A549 (cell line): ENCODE results near the gene MRAS.

Experiments
- CBX8 ChIP-seq: fragments of 200-600 bp; sonication (generic); IDR thresholded peaks from 2 replicates; pipeline ENCODE4 v1.6.1; 2016
- CTCF ChIP-seq: fragments of >200 bp; sonication (Bioruptor Twin); formaldehyde crosslinking; IDR thresholded peaks from 3 replicates; pipeline ENCODE4 v1.5.1; 2016
- EP300 ChIP-seq, 2 experiments: fragments of >200 bp; sonication (Bioruptor Twin); formaldehyde crosslinking; IDR thresholded peaks; 2 replicates in 1 of 2; 3 replicates in 1 of 2; pipeline ENCODE4 v1.6.1; 2016 to 2017
- POLR2AphosphoS2 ChIP-seq: conservative IDR thresholded peaks from 2 replicates; pipeline ENCODE4 v1.6.1; 2012; ENCODE audit warnings: low read length, improper control_type of control experiment, inconsistent platforms
- REST ChIP-seq: fragments of 200-600 bp; sonication (generic); IDR thresholded peaks from 2 replicates; pipeline ENCODE4 v1.6.1; 2016; ENCODE audit warnings: antibody characterized with exemption, mild to moderate bottlenecking, moderate library complexity
- RFX5 ChIP-seq: fragments of 450-650 bp; IDR thresholded peaks from 2 replicates; pipeline ENCODE4 v1.7.1; 2014; ENCODE audit warnings: antibody characterized with exemption, mild to moderate bottlenecking, moderate library complexity
- TP53 ChIP-seq: fragments of 250-450 bp; sonication (Bioruptor Pico); IDR thresholded peaks from 2 replicates; pipeline ENCODE4 v1.5.0; 2021; ENCODE audit warnings: mild to moderate bottlenecking, moderate library complexity
- ZC3H11A ChIP-seq: fragments of 450-650 bp; IDR thresholded peaks from 2 replicates; pipeline ENCODE4 v1.6.1; 2014; ENCODE audit warnings: antibody characterized with exemption, mild to moderate bottlenecking
- TF ChIP-seq, protein P1 (sequence below): fragments of 450-650 bp; IDR thresholded peaks from 2 replicates; pipeline ENCODE4 v1.6.1; 2014; ENCODE audit warnings: antibody characterized with exemption
- TF ChIP-seq, protein P2 (sequence below): IDR thresholded peaks from 2 replicates; pipeline ENCODE4 v1.6.1; 2012

DNA sequence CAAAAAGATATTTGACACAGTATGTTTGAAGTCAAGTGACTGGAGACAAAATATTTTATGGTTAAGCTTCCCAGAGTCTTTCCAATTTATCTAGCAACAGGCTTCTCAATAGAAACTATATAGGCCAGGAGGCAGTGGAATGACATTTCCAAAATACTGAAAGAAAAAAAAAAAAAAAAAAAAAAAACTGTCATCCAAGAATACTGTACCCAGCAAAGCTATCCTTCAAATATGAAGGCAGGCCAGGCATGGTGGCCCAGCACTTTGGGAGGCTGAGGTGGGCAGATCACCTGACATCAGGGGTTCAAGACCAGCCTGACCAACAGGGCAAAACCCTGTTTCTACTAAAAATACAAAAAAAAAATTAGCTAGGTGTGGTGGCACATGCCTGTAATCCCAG lies 39.6 kb upstream of the MRAS start:
- no peak for TF ChIP-seq EP300 (IDR thresholded peaks at IDR 0.05)
- no peak for TF ChIP-seq CTCF
- TF ChIP-seq ZC3H11A, result no peak
- TF ChIP-seq, protein P1, sequence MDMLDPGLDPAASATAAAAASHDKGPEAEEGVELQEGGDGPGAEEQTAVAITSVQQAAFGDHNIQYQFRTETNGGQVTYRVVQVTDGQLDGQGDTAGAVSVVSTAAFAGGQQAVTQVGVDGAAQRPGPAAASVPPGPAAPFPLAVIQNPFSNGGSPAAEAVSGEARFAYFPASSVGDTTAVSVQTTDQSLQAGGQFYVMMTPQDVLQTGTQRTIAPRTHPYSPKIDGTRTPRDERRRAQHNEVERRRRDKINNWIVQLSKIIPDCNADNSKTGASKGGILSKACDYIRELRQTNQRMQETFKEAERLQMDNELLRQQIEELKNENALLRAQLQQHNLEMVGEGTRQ, result no peak
- no peak for TF ChIP-seq REST
- TF ChIP-seq, protein P2, sequence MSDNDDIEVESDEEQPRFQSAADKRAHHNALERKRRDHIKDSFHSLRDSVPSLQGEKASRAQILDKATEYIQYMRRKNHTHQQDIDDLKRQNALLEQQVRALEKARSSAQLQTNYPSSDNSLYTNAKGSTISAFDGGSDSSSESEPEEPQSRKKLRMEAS, result no peak
- TF ChIP-seq POLR2AphosphoS2, result no peak
- no peak for TF ChIP-seq TP53
- no peak for TF ChIP-seq CBX8
- TF ChIP-seq RFX5, result no peak
